Peyer's patch (tissue), 4 donors: ENCODE measurements around the gene SIGLEC15.

Experiments
- CTCF ChIP-seq, 6 experiments: fragments of 450-650 bp in 4 of 6; fragments of 200-600 bp in 2 of 6; sonication (generic) in 1 of 6; IDR thresholded peaks; one replicate each; pipeline ENCODE4 v1.5.1; 2017 to 2019; ENCODE audit warnings: antibody characterized with exemption in 6 of 6, mild to moderate bottlenecking in 3 of 6, moderate library complexity in 1 of 6
- POLR2A ChIP-seq, 2 donors: fragments of 450-650 bp; IDR thresholded peaks; one replicate each; pipeline ENCODE4 v1.5.1; 2017; ENCODE audit warnings: antibody characterized with exemption in 2 of 2, mild to moderate bottlenecking in 2 of 2, moderate library complexity in 2 of 2

- TF ChIP-seq CTCF (IDR thresholded peaks at IDR 0.05) (no peak), POLR2A (IDR thresholded peaks at IDR 0.05) (no peak)
Measured at GRCh38 chr18:45877403-45877802, 51.9 kb downstream of the SIGLEC15 start.
